Common myeloid progenitor, CD34-positive (primary cell): ENCODE data around the gene GALNT13.

Source experiments
- CTCF ChIA-PET: fragments of 350-600 bp; sonication (Branson Sonifier 250); formaldehyde crosslinking; loops from one replicate; lab custom pipeline; 2021; ENCODE audit warnings: antibody characterized with exemption; lab: Charles Lee
- POLR2A ChIA-PET: fragments of 350-600 bp; sonication (Branson Sonifier 250); formaldehyde crosslinking; loops from one replicate; lab custom pipeline; 2021; ENCODE audit warnings: antibody characterized with exemption; lab: Charles Lee
- DNase-seq, 3 donors: peaks; one replicate each; pipeline versions ENCODE4 v3.0.0 to v3.0.0-alpha.2; 2013
- H3K27ac ChIP-seq, 2 experiments: 1 replicate in 1 of 2; 2 replicates in 1 of 2; pipeline ENCODE4 v1.7.0; 2013; ENCODE audit warnings: inconsistent platforms in 2 of 2, low read length in 2 of 2, mild to moderate bottlenecking in 2 of 2, low read depth in 1 of 2, moderate library complexity in 1 of 2; ENCODE audit not compliant: severe bottlenecking in 2 of 2, insufficient read depth in 1 of 2, poor library complexity in 1 of 2
- H3K27me3 ChIP-seq, 5 experiments: replicated peaks in 2 of 5; 1 replicate in 3 of 5; 2 replicates in 2 of 5; pipeline versions ENCODE4 v1.6.1 to v1.7.0; 2013; ENCODE audit warnings: low read length in 4 of 5, mild to moderate bottlenecking in 2 of 5, moderate library complexity in 2 of 5, inconsistent platforms in 1 of 5; ENCODE audit not compliant: insufficient read depth in 5 of 5, control insufficient read depth in 4 of 5
- H3K36me3 ChIP-seq, 4 experiments: 1 replicate in 2 of 4; 2 replicates in 2 of 4; pipeline versions ENCODE4 v1.6.1 to v1.7.0; 2013; ENCODE audit warnings: low read length in 3 of 4, control low read depth in 1 of 4, mild to moderate bottlenecking in 1 of 4; ENCODE audit not compliant: control insufficient read depth in 4 of 4, insufficient read depth in 4 of 4
- H3K4me1 ChIP-seq, 4 experiments: 1 replicate in 3 of 4; 2 replicates in 1 of 4; pipeline versions ENCODE4 v1.6.1 to v1.7.1; 2013; ENCODE audit warnings: low read length in 3 of 4, mild to moderate bottlenecking in 3 of 4, control low read depth in 1 of 4, inconsistent platforms in 1 of 4, moderate library complexity in 1 of 4; ENCODE audit not compliant: control insufficient read depth in 4 of 4, insufficient read depth in 4 of 4; ENCODE audit errors: control extremely low read depth in 1 of 4
- H3K4me3 ChIP-seq, 7 experiments: 1 replicate in 4 of 7; 2 replicates in 3 of 7; pipeline versions ENCODE4 v1.5.1 to v1.7.0; 2013; ENCODE audit warnings: mild to moderate bottlenecking in 7 of 7, low read length in 6 of 7, moderate library complexity in 6 of 7, inconsistent platforms in 2 of 7, low read depth in 2 of 7, control low read depth in 1 of 7; ENCODE audit not compliant: insufficient read depth in 4 of 7, control insufficient read depth in 1 of 7; ENCODE audit errors: extremely low read depth in 1 of 7
- H3K9me3 ChIP-seq, 5 experiments: 1 replicate in 4 of 5; 2 replicates in 1 of 5; pipeline versions ENCODE4 v1.6.1 to v1.7.1; 2013; ENCODE audit warnings: low read length in 4 of 5, mild to moderate bottlenecking in 2 of 5, inconsistent platforms in 1 of 5, low read depth in 1 of 5, moderate library complexity in 1 of 5; ENCODE audit not compliant: control insufficient read depth in 4 of 5, insufficient read depth in 2 of 5; ENCODE audit errors: control extremely low read depth in 1 of 5
- WGBS: methylation state at CpG from one replicate; pipeline ENCODE4 v1.1.5; 2013; ENCODE audit not compliant: insufficient coverage; 5-methylcytosine and 5-hydroxymethylcytosine counted together

GALNT13 gene

GRCh38 chr2:154231021-154231420, 359.3 kb downstream of the GALNT13 start:
- no peak overlapping the region for H3K4me3 ChIP-seq
- no peaks in the 10 kb centered on the region for H3K36me3 ChIP-seq
- no peaks in the 10 kb centered on the region for H3K27me3 ChIP-seq
- DNase-seq, result peak; percentile 24 to 82 (median 65)
- ChIA-PET CTCF (no interaction called here), POLR2A (no interaction called here)
- H3K9me3 ChIP-seq, result no peaks in the 10 kb centered on the region
- H3K27ac ChIP-seq, result peak overlapping the region in 1 of 2 experiments; percentile 9
- WGBS, result no CpG with 5 or more reads among the region's 1 CpG
- peaks cover 0 to 26% (median 8%) of the 10 kb centered on the region in 4 experiments for H3K4me1 ChIP-seq

- Histone ChIP-seq H3K4me3 (no peak overlapping the region), H3K27ac (no peak overlapping the region), H3K36me3 (no peaks in the 10 kb centered on the region), H3K27me3 (no peaks in the 10 kb centered on the region), H3K9me3 (no peaks in the 10 kb centered on the region), H3K4me1 (peaks cover 0 to 26% (median 8%) of the 10 kb centered on the region in 4 experiments)
- ChIA-PET CTCF (interaction anchor here (0.9 to 1.5 kb wide), 2 partner anchors 11 kb away, joined by 3 read pairs; no protein-coding TSS in a partner anchor), POLR2A (no interaction called here)
- DNase-seq, result no peak
- WGBS, result 100% methylated on average over 1 of the region's 2 CpGs
Observed at GRCh38 chr2:154233231-154233630, 361.5 kb downstream of the GALNT13 start.

- H3K4me1 ChIP-seq, result no peaks in the 10 kb centered on the region
- no peaks in the 10 kb centered on the region for H3K9me3 ChIP-seq
- no peaks in the 10 kb centered on the region for H3K27me3 ChIP-seq
- CTCF ChIA-PET, result no interaction called here
- H3K27ac ChIP-seq, result no peak overlapping the region
- H3K4me3 ChIP-seq, result no peak overlapping the region
- no peak for DNase-seq
- POLR2A ChIA-PET, result no interaction called here
- H3K36me3 ChIP-seq, result no peaks in the 10 kb centered on the region
- WGBS, result no CpG with 5 or more reads among the region's 1 CpG
Observed at GRCh38 chr2:154238252-154238651, 366.5 kb downstream of the GALNT13 start.

- ChIA-PET POLR2A (no interaction called here), CTCF (no interaction called here)
- Histone ChIP-seq H3K27me3 (no peaks in the 10 kb centered on the region), H3K27ac (no peak overlapping the region), H3K9me3 (no peaks in the 10 kb centered on the region), H3K4me1 (no peaks in the 10 kb centered on the region), H3K36me3 (no peaks in the 10 kb centered on the region), H3K4me3 (no peak overlapping the region)
- 98% methylated on average over 8 of the region's 8 CpGs for WGBS
- DNase-seq, result no peak
Observed at GRCh38 chr2:154240316-154240715, 368.6 kb downstream of the GALNT13 start.

- WGBS, result 97% methylated on average over 8 of the region's 12 CpGs
- H3K36me3 ChIP-seq, result no peaks in the 10 kb centered on the region
- no peak overlapping the region for H3K27ac ChIP-seq
- ChIA-PET POLR2A (no interaction called here), CTCF (no interaction called here)
- H3K4me3 ChIP-seq, result no peak overlapping the region
- no peak for DNase-seq
- H3K4me1 ChIP-seq, result no peaks in the 10 kb centered on the region
- H3K9me3 ChIP-seq, result no peaks in the 10 kb centered on the region
- no peaks in the 10 kb centered on the region for H3K27me3 ChIP-seq
Observed at GRCh38 chr2:154240921-154241379, 369.2 kb downstream of the GALNT13 start.

GRCh38 chr2:154242687-154243086, 371.0 kb downstream of the GALNT13 start:
- H3K4me1 ChIP-seq, result peaks cover 0 to 3% (median 1%) of the 10 kb centered on the region in 4 experiments
- 95% methylated on average over 6 of the region's 7 CpGs for WGBS
- H3K36me3 ChIP-seq, result no peaks in the 10 kb centered on the region
- no peak for DNase-seq
- ChIA-PET POLR2A (no interaction called here), CTCF (no interaction called here)
- no peaks in the 10 kb centered on the region for H3K9me3 ChIP-seq
- H3K27ac ChIP-seq, result no peak overlapping the region
- H3K27me3 ChIP-seq, result no peaks in the 10 kb centered on the region
- no peak overlapping the region for H3K4me3 ChIP-seq

- Histone ChIP-seq H3K4me3 (no peak overlapping the region), H3K27me3 (no peaks in the 10 kb centered on the region), H3K27ac (no peak overlapping the region), H3K36me3 (no peaks in the 10 kb centered on the region), H3K4me1 (peaks cover 0 to 7% (median 2%) of the 10 kb centered on the region in 4 experiments), H3K9me3 (no peaks in the 10 kb centered on the region)
- DNase-seq, result no peak
- ChIA-PET POLR2A (no interaction called here), CTCF (interaction anchor here (0.7 to 1.2 kb wide), 2 partner anchors 10 to 11 kb away, joined by 3 read pairs; no protein-coding TSS in a partner anchor)
- WGBS, result no CpG with 5 or more reads among the region's 1 CpG
Observed at GRCh38 chr2:154243685-154244084, 372.0 kb downstream of the GALNT13 start.
